ENCODE measurements around the gene PCDHGA1. TPM values are rescaled to one million over a fixed set of nuclear protein-coding genes. Genes with fewer than 3 reads are reported as not detected.
"Not testable (repeated sequence)": the region's sequence is repeated elsewhere in the genome, so short reads cannot be mapped to it uniquely, and the experiment has no call there.

PCDHGA1 gene
- polyA plus RNA-seq, 3 donors = 0.81 to 1.7 (median 1.0) TPM

DNA sequence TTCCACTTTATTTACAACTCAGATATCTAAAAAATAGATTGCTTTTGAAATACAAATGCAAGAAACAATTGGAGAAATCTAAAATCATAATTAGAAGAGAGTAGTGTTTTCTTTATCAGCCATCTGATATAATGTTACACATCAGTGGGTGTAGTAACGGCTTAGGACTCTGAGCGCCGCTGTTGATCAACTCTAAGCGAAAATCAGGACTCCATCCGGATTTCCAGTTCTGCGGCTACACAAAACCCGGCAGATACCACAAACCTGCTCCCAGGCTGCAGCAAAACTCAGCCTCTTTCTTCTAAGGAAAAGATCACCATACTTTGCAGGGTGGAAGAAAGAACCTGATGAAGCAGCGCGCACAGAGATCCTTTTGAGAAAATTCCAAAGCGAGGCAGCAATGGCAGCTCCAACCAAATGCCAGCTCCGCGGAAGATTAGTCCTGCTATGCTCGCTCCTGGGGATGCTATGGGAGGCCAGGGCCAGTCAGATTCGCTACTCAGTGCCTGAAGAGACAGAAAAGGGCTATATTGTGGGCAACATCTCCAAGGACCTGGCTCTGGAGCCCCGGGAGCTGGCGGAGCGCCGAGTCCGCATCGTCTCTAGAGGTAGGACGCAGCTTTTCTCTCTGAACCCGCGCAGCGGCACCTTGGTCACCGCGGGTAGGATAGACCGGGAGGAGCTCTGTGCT is 72.4 kb downstream of the PCDHGA1 start, which contains the start of gene PCDHGA9:
PCDHGA9 (plus strand) TSS at position 226 of the 691 bp plus-strand sequence; CDS start at position 401, 175 bp downstream.
- DNase-seq = no peak

- no peak for DNase-seq
Observed at GRCh38 chr5:141403387-141403786, 73.1 kb downstream of the PCDHGA1 start.

GRCh38 chr5:141407790-141408505 is 77.6 kb downstream of the PCDHGA1 start, which contains the start of gene PCDHGB6:
TSS of gene PCDHGB6 (plus strand) at chr5:141408021. CDS start at chr5:141408203, 182 bp downstream.
- DNase-seq = not testable (repeated sequence)

GRCh38 chr5:141409598-141410306 is 79.4 kb downstream of the PCDHGA1 start:
- DNase-seq = no peak

DNA sequence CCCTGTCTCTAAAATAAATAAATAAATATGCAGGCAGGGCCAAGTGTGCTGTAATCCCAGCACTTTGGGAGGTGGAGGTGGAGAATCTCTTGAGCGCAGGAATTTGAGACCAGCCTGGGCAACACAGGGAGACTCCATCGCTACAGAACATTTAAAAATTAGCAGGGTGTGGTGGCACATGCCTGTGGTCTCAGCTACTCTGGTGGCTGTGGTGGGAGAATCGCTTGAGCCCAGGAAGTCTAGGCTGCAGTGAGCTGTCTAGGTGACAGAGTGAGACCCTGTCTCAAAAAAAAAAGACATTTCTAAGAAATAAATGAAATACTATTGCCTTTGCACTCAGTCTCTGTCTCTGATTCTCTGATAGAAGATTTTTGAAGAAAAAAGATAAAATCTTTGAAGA is 81.3 kb downstream of the PCDHGA1 start:
- no peak for DNase-seq

DNA sequence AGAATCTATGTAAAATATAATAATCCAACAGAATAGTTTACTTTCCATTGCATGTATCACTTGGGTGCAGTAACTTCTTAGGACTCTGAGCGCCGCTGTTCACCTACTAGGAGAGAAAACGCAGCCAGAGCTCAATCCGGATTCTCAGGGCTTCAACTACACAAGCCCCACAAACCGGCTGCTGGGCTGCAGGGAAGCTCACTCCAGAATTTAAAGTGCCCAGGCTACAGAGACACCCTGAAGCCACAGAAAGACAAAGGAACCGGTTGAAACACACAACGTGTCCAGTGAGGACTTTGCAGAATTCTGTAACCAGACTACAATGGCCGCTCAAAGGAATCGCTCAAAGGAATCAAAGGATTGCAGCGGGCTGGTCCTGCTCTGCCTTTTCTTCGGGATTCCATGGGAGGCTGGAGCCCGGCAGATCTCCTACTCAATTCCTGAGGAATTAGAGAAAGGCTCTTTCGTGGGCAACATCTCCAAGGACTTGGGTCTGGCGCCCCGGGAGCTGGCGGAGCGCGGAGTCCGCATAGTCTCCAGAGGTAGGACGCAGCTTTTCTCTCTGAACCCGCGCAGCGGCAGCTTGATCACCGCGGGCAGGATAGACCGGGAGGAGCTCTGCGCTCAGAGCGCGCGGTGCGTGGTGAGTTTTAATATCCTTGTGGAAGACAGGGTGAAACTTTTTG is 82.7 kb downstream of the PCDHGA1 start, which contains the start of gene PCDHGA10:
PCDHGA10 (plus strand) TSS at position 134 of the 686 bp plus-strand sequence; CDS start at position 323, 189 bp downstream.
- no peak for DNase-seq

DNA sequence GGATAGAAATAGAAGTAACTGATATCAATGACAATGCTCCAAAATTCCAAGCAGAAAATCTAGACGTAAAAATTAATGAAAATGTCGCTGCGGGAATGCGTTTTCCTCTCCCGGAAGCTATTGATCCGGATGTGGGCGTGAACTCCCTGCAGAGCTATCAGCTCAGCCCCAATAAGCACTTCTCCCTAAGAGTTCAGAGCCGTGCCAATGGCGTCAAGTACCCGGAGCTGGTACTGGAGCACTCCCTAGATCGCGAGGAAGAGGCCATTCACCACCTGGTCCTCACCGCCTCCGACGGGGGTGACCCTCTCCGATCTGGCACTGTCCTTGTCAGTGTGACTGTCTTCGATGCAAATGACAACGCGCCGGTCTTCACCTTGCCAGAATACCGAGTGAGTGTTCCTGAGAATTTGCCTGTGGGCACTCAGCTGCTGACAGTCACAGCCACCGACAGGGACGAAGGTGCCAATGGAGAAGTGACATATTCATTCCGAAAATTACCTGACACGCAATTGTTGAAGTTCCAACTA is 83.3 kb downstream of the PCDHGA1 start:
- DNase-seq = no peak

- not testable (repeated sequence) for DNase-seq
Observed at GRCh38 chr5:141414548-141415274, 84.4 kb downstream of the PCDHGA1 start.

GRCh38 chr5:141415275-141415618 is 84.9 kb downstream of the PCDHGA1 start:
- not testable (repeated sequence) for DNase-seq

DNA sequence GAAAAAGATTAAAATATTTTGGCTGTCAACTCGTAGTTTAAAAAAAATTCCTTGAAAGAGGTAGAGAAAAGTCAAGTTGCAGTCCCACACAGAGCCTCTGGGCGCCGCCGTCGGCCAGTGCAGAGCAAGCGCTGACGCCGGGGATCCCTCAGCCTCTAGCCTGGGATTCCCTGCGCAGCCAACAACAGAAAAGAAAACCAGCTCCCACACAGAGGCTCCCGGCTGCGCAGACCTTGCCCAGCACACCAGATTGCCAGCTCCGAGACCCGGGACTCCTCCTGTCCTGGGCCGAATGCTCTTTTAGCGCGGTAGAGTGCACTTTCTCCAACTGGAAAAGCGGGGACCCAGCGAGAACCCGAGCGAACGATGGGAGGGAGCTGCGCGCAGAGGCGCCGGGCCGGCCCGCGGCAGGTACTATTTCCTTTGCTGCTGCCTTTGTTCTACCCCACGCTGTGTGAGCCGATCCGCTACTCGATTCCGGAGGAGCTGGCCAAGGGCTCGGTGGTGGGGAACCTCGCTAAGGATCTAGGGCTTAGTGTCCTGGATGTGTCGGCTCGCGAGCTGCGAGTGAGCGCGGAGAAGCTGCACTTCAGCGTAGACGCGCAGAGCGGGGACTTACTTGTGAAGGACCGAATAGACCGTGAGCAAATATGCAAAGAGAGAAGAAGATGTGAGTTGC is 87.3 kb downstream of the PCDHGA1 start, which contains the start of gene PCDHGB7:
PCDHGB7 (plus strand) TSS at position 184 of the 679 bp plus-strand sequence; CDS start at position 367, 183 bp downstream.
- DNase-seq = peak; percentile 42

- no peak for DNase-seq
Observed at GRCh38 chr5:141419074-141419880, 89.0 kb downstream of the PCDHGA1 start.

DNA sequence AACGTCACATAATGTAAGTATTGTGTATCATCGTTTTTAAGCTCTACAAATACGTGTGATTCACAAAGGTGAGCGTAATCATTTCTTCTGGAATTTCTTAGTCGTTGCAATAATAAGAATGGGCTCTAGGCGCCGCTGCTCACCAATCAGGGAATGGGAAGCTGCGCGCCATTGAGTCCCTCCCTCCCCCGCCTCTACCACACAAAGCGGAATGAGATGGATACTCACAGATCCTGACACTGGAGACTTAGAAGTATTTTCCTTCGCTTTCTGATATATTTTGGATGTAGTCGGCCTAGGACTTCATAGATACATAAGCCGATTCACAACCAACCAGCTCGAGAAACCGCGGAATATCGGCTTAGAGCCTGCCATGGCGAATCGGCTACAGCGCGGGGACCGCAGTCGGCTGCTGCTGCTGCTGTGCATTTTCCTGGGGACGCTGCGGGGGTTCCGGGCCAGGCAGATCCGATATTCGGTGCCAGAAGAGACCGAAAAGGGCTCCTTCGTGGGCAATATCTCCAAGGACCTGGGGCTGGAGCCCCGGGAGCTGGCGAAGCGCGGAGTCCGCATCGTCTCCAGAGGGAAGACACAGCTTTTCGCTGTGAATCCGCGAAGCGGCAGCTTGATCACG is 90.7 kb downstream of the PCDHGA1 start, which contains the start of gene PCDHGA11:
PCDHGA11 (plus strand) TSS at position 197 of the 634 bp plus-strand sequence; CDS start at position 374, 177 bp downstream.
- DNase-seq = peak; percentile 29

GRCh38 chr5:141421489-141421855 is 91.2 kb downstream of the PCDHGA1 start:
- DNase-seq = no peak

DNA sequence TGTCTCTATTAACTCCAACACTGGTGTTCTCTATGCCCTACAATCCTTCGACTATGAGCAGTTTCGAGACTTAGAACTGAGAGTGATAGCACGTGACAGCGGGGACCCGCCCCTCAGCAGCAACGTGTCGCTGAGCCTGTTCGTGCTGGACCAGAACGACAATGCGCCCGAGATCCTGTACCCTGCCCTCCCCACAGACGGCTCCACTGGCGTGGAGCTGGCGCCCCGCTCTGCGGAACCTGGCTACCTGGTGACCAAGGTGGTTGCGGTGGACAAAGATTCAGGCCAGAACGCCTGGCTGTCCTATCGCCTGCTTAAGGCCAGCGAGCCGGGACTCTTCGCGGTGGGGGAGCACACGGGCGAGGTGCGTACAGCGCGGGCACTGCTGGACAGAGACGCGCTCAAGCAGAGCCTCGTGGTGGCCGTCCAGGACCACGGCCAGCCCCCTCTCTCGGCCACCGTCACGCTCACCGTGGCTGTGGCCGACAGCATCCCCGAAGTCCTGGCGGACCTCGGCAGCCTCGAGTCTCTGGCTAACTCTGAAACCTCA is 92.5 kb downstream of the PCDHGA1 start:
- DNase-seq = no peak

GRCh38 chr5:141427783-141428426 is 97.6 kb downstream of the PCDHGA1 start:
- no peak for DNase-seq

DNA sequence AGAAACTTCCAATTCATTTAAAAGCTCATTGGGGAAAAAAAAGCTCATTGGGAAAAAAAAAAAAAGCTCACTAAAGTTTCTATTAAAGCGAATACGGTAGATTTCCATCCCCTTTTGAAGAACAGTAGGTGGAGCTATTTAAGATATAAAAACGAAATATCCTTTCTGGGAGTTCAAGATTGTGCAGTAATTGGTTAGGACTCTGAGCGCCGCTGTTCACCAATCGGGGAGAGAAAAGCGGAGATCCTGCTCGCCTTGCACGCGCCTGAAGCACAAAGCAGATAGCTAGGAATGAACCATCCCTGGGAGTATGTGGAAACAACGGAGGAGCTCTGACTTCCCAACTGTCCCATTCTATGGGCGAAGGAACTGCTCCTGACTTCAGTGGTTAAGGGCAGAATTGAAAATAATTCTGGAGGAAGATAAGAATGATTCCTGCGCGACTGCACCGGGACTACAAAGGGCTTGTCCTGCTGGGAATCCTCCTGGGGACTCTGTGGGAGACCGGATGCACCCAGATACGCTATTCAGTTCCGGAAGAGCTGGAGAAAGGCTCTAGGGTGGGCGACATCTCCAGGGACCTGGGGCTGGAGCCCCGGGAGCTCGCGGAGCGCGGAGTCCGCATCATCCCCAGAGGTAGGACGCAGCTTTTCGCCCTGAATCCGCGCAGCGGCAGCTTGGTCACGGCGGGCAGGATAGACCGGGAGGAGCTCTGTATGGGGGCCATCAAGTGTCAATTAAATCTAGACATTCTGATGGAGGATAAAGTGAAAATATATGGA is 100.2 kb downstream of the PCDHGA1 start, which contains the start of gene PCDHGA12:
PCDHGA12 (plus strand) TSS at position 176 of the 782 bp plus-strand sequence; CDS start at position 429, 253 bp downstream.
- peak; percentile 17 for DNase-seq

DNA sequence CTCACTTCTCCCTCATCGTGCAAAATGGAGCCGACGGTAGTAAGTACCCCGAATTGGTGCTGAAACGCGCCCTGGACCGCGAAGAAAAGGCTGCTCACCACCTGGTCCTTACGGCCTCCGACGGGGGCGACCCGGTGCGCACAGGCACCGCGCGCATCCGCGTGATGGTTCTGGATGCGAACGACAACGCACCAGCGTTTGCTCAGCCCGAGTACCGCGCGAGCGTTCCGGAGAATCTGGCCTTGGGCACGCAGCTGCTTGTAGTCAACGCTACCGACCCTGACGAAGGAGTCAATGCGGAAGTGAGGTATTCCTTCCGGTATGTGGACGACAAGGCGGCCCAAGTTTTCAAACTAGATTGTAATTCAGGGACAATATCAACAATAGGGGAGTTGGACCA is 101.0 kb downstream of the PCDHGA1 start:
- DNase-seq = no peak

Data from renal pelvis (tissue), 4 donors.